GM21786 (cell line): ENCODE results near the gene TPSD1.
"Not testable (repeated sequence)": the region's sequence is repeated elsewhere in the genome, so short reads cannot be mapped to it uniquely, and the experiment has no call there.

ENCODE experiments used
- ATAC-seq: cut with Tn5 transposase; IDR thresholded peaks from one replicate; pipeline ENCODE4 v1.9.1; 2021; ENCODE audit not compliant: unreplicated experiment

Gene TPSD1

GRCh38 chr16:1262210-1262845, 6.5 kb downstream of the TPSD1 start:
- ATAC-seq: no peak

- no peak for ATAC-seq
Measured at GRCh38 chr16:1262846-1263221, 7.0 kb downstream of the TPSD1 start.

- no peak for ATAC-seq
Measured at GRCh38 chr16:1263591-1264344, 7.9 kb downstream of the TPSD1 start.

GRCh38 chr16:1264345-1265089, 8.6 kb downstream of the TPSD1 start:
- no peak for ATAC-seq

- ATAC-seq: no peak
Measured at GRCh38 chr16:1265090-1265630, 9.3 kb downstream of the TPSD1 start.

- no peak for ATAC-seq
Measured at GRCh38 chr16:1265826-1266225, 10.0 kb downstream of the TPSD1 start.

GRCh38 chr16:1269418-1269817, 13.5 kb downstream of the TPSD1 start:
- ATAC-seq: not testable (repeated sequence)

- no peak for ATAC-seq
Measured at GRCh38 chr16:1271380-1271723, 15.5 kb downstream of the TPSD1 start.

GRCh38 chr16:1271724-1272413, 16.0 kb downstream of the TPSD1 start:
- ATAC-seq: not testable (repeated sequence)

GRCh38 chr16:1272453-1273198, 16.8 kb downstream of the TPSD1 start:
- ATAC-seq: no peak

- ATAC-seq: no peak
Measured at GRCh38 chr16:1273816-1274215, 17.9 kb downstream of the TPSD1 start.

GRCh38 chr16:1274767-1275166, 18.9 kb downstream of the TPSD1 start:
- ATAC-seq: no peak

GRCh38 chr16:1275791-1276579, 20.1 kb downstream of the TPSD1 start:
- ATAC-seq: no peak

GRCh38 chr16:1276580-1276878, 20.7 kb downstream of the TPSD1 start:
- no peak for ATAC-seq

GRCh38 chr16:1277151-1277598, 21.3 kb downstream of the TPSD1 start:
- no peak for ATAC-seq

- no peak for ATAC-seq
Measured at GRCh38 chr16:1277617-1278282, 21.9 kb downstream of the TPSD1 start.

GRCh38 chr16:1278477-1278876, 22.6 kb downstream of the TPSD1 start:
- no peak for ATAC-seq

- ATAC-seq: no peak
Measured at GRCh38 chr16:1279081-1279944, 23.4 kb downstream of the TPSD1 start.
